Vagina (tissue), 2 donors: ENCODE measurements around the gene TIPARP. TPM values are rescaled to one million over a fixed set of nuclear protein-coding genes. Genes with fewer than 3 reads are reported as not detected.

Source experiments
- DNase-seq, 2 donors: peaks; one replicate each; pipeline ENCODE4 v3.0.0-alpha.2; 2017; ENCODE audit errors: extremely low spot score in 2 of 2
- H3K27ac ChIP-seq: fragments of 200-600 bp; sonication (generic); one replicate; pipeline ENCODE4 v1.5.1; 2019
- H3K27me3 ChIP-seq: fragments of 200-600 bp; sonication (generic); one replicate; pipeline ENCODE4 v1.5.1; 2019
- H3K36me3 ChIP-seq, 2 donors: fragments of 200-600 bp; sonication (generic); one replicate each; pipeline ENCODE4 v1.5.1; 2017 to 2019
- H3K4me1 ChIP-seq: fragments of 200-600 bp; sonication (generic); one replicate; pipeline ENCODE4 v1.5.1; 2019
- H3K4me3 ChIP-seq, 2 donors: fragments of 200-600 bp; sonication (generic); 1 replicate in 1 of 2; 2 replicates in 1 of 2; pipeline ENCODE4 v1.5.1; 2016 to 2019
- H3K9me3 ChIP-seq: fragments of 200-600 bp; sonication (generic); one replicate; pipeline ENCODE4 v1.5.1; 2019
- CTCF ChIP-seq, 3 experiments: fragments of 450-650 bp in 2 of 3; fragments of 200-600 bp in 1 of 3; sonication (generic) in 1 of 3; IDR thresholded peaks; one replicate each; pipeline ENCODE4 v1.5.1; 2017 to 2019; ENCODE audit warnings: antibody characterized with exemption in 3 of 3, mild to moderate bottlenecking in 2 of 3, moderate library complexity in 2 of 3
- POLR2A ChIP-seq, 2 donors: fragments of 450-650 bp; IDR thresholded peaks; one replicate each; pipeline ENCODE4 v1.6.1; 2017; ENCODE audit warnings: antibody characterized with exemption in 2 of 2, mild to moderate bottlenecking in 2 of 2, moderate library complexity in 2 of 2
- POLR2AphosphoS5 ChIP-seq, 2 donors: sonication (generic); formaldehyde crosslinking; IDR thresholded peaks; one replicate each; pipeline ENCODE4 v1.9.0; 2017; ENCODE audit warnings: antibody characterized with exemption in 2 of 2, mild to moderate bottlenecking in 2 of 2, low read depth in 1 of 2; ENCODE audit not compliant: insufficient read depth in 1 of 2
- intact Hi-C: fragments of 100-400 bp; cut with DNase I; formaldehyde crosslinking; loops from one replicate; pipeline ENCODE4 v1.15.1; 2023
- total RNA-seq: library from RNA; depleted of rRNA; stranded (reverse); fragments of >200 nt; gene quantifications from one replicate; pipeline ENCODE4 v1.2.3, GENCODE V29; 2016

TIPARP gene
- total RNA-seq, 1 donor from 2014 or later = 44.0 TPM

GRCh38 chr3:156641618-156641975, 32.8 kb upstream of the TIPARP start:
- no peak for DNase-seq
- H3K4me1 ChIP-seq = no peaks in the 10 kb centered on the region
- no peaks in the 10 kb centered on the region for H3K36me3 ChIP-seq
- H3K9me3 ChIP-seq = no peaks in the 10 kb centered on the region
- H3K27ac ChIP-seq = no peak overlapping the region
- TF ChIP-seq CTCF (IDR thresholded peaks at IDR 0.05) (no peak), POLR2A (IDR thresholded peaks at IDR 0.05) (no peak), POLR2AphosphoS5 (IDR thresholded peaks at IDR 0.05; ENCODE audit: insufficient read depth in 1 of 2, low read depth in 1 of 2) (no peak)
- H3K4me3 ChIP-seq = no peak overlapping the region
- no peaks in the 10 kb centered on the region for H3K27me3 ChIP-seq
- intact Hi-C loops = no loop called here

- Histone ChIP-seq H3K4me3 (no peak overlapping the region), H3K27me3 (no peaks in the 10 kb centered on the region), H3K9me3 (no peaks in the 10 kb centered on the region), H3K36me3 (no peaks in the 10 kb centered on the region), H3K4me1 (no peaks in the 10 kb centered on the region), H3K27ac (no peak overlapping the region)
- no peak for DNase-seq
- intact Hi-C loops = no loop called here
- no peak for TF ChIP-seq CTCF (IDR thresholded peaks at IDR 0.05)
- TF ChIP-seq POLR2A (IDR thresholded peaks at IDR 0.05) = no peak
- no peak for TF ChIP-seq POLR2AphosphoS5 (IDR thresholded peaks at IDR 0.05; ENCODE audit: insufficient read depth in 1 of 2, low read depth in 1 of 2)
These were observed 31.4 kb upstream of the TIPARP start for GRCh38 chr3:156642750-156643728.

GRCh38 chr3:156643729-156644389, 30.5 kb upstream of the TIPARP start:
- no peaks in the 10 kb centered on the region for H3K36me3 ChIP-seq
- H3K4me1 ChIP-seq = no peaks in the 10 kb centered on the region
- no peak overlapping the region for H3K27ac ChIP-seq
- no peak for DNase-seq
- no peak overlapping the region for H3K4me3 ChIP-seq
- TF ChIP-seq POLR2AphosphoS5 (IDR thresholded peaks at IDR 0.05; ENCODE audit: insufficient read depth in 1 of 2, low read depth in 1 of 2) = no peak
- H3K9me3 ChIP-seq = no peaks in the 10 kb centered on the region
- intact Hi-C loops = no loop called here
- H3K27me3 ChIP-seq = no peaks in the 10 kb centered on the region

GRCh38 chr3:156644958-156645357, 29.4 kb upstream of the TIPARP start:
- no peaks in the 10 kb centered on the region for H3K36me3 ChIP-seq
- no peak for DNase-seq
- no peak overlapping the region for H3K27ac ChIP-seq
- intact Hi-C loops = no loop called here
- H3K4me1 ChIP-seq = no peaks in the 10 kb centered on the region
- no peak for TF ChIP-seq POLR2AphosphoS5 (IDR thresholded peaks at IDR 0.05; ENCODE audit: insufficient read depth in 1 of 2, low read depth in 1 of 2)
- H3K27me3 ChIP-seq = no peaks in the 10 kb centered on the region
- H3K4me3 ChIP-seq = no peak overlapping the region
- no peaks in the 10 kb centered on the region for H3K9me3 ChIP-seq

- Histone ChIP-seq H3K4me1 (no peaks in the 10 kb centered on the region), H3K27me3 (no peaks in the 10 kb centered on the region), H3K36me3 (no peaks in the 10 kb centered on the region), H3K9me3 (no peaks in the 10 kb centered on the region), H3K4me3 (no peak overlapping the region), H3K27ac (no peak overlapping the region)
- TF ChIP-seq CTCF (IDR thresholded peaks at IDR 0.05) (no peak), POLR2A (IDR thresholded peaks at IDR 0.05) (no peak), POLR2AphosphoS5 (IDR thresholded peaks at IDR 0.05; ENCODE audit: insufficient read depth in 1 of 2, low read depth in 1 of 2) (no peak)
- DNase-seq = no peak
- intact Hi-C loops = no loop called here
These were observed 27.4 kb upstream of the TIPARP start for GRCh38 chr3:156646958-156647357.

GRCh38 chr3:156648086-156648485, 26.3 kb upstream of the TIPARP start:
- Histone ChIP-seq H3K9me3 (no peaks in the 10 kb centered on the region), H3K4me1 (no peaks in the 10 kb centered on the region), H3K36me3 (no peaks in the 10 kb centered on the region), H3K27me3 (no peaks in the 10 kb centered on the region), H3K27ac (no peak overlapping the region), H3K4me3 (no peak overlapping the region)
- DNase-seq = no peak
- intact Hi-C loops = no loop called here
- TF ChIP-seq POLR2AphosphoS5 (IDR thresholded peaks at IDR 0.05; ENCODE audit: insufficient read depth in 1 of 2, low read depth in 1 of 2) (no peak), POLR2A (IDR thresholded peaks at IDR 0.05) (no peak), CTCF (IDR thresholded peaks at IDR 0.05) (no peak)
